CD4-positive, alpha-beta T cell treated with Interleukin-21 for 1 hour (primary cell): ENCODE measurements around the gene YWHAG.
"Not testable (repeated sequence)": the region's sequence is repeated elsewhere in the genome, so short reads cannot be mapped to it uniquely, and the experiment has no call there.

Experiments
- DNase-seq: peaks from one replicate; pipeline ENCODE4 v3.0.0-alpha.2; 2020

Gene YWHAG

DNA sequence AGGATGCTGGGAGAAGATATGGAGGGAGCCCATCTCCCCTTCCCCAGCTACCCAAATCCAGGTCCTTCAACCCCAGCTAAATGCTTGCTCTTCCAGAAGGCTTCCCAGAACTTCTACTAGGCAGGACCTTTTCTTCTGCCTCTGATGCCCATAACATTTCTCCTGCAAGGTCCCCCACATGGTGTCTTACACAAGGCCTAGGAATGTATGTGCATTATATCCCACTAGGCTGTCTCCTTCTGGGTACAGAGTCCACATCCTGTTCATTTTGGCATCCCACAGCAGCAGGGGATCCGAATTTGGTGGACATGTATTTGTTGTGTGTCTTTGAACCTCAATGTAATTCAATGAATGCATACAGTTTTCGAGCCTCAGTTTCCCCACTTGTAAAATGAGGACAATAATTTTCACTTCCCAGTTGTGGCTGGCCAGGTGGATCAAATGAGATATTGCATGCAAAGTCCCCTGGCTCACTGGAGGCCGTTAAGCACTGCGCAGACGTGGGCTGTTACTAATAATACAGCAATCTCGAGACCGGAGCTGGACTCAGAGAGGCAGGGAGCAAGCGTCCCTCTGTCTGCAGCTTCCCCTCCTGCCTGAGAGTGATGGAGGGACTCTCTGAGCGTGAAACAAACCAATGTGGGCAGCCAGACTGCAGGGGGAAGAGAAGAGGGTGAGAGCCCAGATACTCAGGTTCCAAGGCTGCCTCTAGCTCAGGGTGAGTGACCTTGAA, 18.6 kb upstream of the YWHAG start:
- no peak for DNase-seq

DNA sequence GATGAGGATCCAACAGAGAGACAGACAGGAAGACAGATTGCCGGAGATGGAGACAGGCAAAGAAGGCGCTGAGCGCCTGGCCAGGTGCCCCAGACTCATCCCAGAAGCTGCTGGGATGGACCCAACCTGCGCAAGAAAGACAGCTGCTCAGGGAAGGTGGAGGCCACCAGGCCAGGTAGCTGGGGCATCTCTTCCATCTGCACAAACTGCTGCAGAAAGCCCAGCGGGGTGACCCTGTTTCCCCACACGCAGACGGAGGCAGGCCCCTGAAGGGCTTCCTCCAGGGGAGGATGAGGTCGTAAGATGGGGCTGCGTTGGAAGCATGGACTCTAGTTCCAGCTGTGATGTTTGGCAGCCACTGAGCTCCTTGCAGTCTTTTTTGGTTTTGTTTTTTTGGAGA, 16.5 kb upstream of the YWHAG start:
- no peak for DNase-seq

DNA sequence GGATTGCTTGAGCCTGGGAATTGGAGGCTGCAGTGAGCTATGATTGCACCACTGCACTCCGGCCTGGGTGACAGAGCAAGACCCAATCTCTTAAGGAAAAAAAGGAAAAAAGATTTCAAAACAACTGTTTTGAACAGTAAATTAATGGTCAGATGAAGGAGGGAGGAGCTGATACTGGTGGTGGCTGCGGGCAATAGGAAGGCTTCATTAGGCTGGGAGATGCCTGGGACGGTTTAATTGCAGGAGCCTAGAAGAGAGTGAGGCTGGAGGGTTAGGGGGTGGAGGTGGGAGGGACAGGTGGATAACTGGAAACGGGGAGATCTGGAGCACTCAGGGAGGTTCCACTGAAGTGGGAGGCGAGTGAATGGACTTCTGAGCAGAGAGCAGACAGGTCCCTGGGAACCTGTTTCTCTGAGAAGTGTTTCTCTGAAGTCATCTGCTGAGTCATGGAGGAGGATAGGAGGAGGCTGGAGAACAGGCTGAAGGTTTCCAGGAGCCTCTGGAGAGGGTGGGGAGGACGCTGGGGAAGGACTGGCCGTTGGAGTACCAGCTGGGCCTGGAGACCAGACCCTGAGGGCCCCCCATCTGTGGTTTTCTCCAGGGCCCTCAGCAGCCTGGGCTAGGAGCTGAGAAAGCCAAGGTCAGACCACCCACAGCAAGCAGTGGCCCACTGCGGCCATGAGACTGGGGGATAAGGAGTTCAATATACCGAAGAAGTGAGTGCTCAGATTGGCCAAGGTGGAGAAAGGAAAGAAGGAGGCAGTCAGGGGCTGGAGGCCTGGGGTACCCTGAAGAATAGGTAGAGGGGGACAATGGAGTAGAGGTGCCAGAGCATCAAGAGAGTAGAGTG, 14.4 kb upstream of the YWHAG start:
- no peak for DNase-seq

DNA sequence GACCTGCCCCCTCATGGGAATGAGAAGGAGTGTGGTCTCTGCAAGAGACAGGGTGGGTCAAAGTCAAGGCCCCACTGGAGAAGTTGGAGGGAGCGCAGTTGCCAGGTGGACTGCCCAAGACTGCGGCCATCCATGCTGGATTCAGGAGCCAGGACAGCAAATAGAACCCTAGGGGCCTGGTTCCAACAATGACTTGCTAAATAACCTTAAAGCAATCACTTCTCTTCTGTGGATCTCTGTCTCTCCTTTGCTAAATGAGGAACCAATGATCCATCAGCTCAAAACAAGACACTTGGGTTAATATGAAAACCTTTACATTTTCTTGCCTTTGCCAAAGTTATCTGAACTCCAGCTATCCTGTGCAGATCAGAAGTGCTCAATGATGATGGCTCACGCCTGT, 12.6 kb upstream of the YWHAG start:
- no peak for DNase-seq

- DNase-seq, result no peak
Measured at GRCh38 chr7:76369018-76369417, 10.2 kb upstream of the YWHAG start.

DNA sequence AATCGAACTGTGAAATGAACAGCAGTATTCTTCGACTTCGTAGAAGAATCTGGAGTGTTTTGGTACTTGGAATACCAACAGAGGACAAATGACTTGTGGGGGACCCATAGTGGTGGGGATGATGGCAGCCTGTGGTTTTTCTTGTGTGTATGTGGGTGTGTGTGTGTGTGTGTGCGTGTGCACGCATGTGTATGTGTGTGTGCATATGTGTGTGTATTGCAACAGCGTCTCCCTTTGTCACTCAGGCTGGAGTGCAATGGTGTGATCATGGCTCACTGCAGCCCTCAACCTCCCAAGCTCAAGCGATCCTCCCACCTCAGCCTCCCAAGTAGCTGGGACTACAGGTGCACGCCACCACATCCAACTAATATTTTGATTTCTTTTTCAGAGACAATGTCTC, 9.4 kb upstream of the YWHAG start:
- no peak for DNase-seq

DNA sequence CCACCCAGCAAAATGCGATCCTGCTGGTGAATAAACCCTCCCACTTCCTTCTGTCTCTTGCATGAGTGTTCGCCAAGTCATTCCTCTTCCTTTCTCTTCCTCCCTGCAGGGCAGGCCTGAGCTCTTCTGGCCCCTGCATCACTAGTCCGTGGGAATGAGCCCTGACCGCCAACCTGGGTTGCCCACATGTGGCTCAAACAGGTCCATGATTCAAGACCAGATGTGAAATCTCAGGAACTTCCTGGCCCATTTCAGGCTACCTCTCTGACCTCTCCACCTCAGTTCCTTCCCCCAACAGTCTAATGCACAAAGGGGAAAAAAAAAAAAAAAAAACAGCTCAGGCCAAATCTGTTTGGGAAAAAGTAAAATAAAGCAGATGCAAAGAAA, 5.4 kb upstream of the YWHAG start:
- DNase-seq, result no peak

DNA sequence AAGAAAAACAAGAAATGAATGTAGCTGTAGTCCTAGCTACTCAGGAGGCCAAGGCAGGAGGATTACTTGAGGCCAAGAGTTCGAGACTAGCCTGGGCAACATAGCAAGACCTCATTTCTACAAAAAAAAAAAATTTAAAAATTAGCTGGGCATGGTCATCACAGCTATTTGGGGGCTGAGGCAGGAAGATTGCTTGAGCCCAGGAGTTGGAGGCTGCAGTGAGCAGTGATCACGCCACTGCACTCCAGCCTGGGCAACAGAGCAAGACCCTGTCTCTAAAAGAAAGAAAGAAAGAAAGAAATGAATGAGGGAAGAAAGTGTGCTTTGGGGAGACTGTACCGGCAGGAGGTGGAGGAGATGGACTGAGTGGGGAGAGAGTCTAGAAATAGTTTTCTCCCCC, 5.0 kb upstream of the YWHAG start:
- DNase-seq, result not testable (repeated sequence)

DNA sequence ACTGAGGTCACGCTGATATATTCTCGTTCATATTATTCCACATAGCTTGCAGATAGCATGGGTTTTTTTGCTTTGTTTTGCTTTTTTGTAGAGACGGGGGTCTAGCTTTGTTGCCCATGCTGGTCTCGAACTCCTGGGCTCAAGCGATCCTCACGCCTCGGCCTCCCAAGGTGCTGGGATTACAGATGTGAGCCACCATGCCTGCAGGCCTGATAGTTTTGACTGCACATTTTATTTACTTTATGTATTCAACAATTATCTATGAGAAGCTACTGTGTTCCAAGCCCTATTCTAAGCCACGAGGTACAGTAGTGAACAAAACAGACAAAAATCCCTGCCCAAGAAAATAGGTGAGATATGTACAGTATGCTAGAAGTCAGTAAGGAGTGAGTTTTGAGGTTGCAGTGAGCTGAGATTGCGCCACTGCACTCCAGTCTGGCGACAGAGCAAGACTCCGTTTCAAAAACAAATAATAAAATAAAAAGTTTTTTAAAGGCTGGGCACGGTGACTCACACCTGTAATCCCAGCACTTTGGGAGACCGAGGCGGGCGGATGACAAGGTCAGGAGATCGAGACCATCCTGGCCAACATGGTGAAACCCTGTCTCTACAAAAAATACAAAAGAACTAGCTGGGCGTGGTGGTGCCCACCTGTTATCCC, 1.3 kb upstream of the YWHAG start:
- no peak for DNase-seq

- peak; percentile 98 for DNase-seq
Measured at GRCh38 chr7:76359111-76359977, 553 bp upstream of the YWHAG start.

- DNase-seq, result peak; percentile 46
Measured at GRCh38 chr7:76358011-76358480, 745 bp downstream of the YWHAG start.

- DNase-seq, result no peak
Measured at GRCh38 chr7:76357475-76358010, 1.2 kb downstream of the YWHAG start.

DNA sequence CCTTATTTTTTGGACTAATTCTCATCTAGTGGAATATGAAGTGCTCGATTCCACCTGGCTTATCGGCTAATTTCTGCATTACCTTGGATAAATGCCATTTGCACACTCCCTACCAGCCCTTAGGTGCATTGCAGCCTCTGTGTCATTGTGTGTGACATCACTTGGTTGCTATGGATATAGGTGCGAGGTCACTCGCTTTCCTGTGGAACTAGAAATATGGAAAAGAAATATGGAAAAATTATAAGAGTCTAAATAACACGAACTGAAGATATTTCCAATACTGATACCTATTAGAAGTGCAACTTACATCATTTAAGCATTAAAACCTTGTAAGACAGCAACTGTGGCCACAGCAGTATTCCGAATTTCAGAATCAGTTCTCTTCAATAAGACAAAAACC, 2.0 kb downstream of the YWHAG start:
- no peak for DNase-seq

GRCh38 chr7:76356115-76356514, 2.7 kb downstream of the YWHAG start:
- no peak for DNase-seq

DNA sequence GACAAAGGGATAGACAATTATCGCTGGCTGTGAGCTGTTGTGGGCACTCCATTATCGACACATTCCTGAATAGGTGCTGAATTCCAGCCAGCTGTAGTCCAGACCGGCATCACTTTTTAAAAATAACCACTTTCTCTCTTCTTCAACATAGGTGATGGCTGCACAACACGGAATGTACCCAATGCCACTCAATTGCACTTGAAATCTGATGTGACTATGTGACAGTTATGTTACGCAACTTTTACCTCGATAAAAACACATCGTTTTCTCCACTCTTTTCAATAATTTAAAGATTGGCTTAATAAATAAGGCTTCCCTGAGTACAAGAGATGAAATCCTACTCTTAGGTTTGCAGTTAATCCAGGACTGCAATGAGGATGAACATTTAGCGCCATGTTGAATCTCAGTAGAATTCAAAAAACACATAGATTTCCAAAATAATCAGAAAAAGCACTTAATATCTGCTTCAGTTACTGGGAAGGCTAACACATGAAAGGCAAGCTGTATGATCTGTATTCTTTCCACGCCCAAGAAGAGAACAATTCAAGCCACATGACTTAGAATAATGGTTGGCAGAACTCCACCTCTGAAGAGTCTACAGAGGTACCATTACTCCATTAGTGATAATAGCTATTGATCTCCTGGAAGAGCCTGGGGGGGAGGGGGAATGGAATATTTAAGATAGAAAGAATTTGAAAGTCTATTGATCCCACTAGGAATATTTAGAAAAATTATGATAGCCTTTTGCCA, 3.6 kb downstream of the YWHAG start:
- DNase-seq, result no peak

DNA sequence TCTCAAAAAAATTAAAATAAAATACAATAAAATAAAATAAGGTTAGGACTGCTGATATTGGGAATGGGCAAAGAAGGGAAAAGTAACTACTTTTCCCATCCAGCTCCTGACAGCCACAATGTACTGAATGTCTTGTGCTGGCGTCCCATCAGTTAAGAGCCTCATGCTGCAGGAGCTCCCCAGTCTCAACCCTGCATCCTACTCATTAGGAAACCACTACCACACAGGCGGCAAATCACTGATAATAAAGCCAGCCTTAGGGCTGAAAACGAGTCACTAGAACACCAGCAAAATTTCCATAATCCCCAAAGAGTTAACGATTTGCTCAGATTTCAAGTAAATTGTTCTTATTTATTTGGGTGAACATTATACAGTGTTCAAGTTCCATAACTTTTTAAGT, 4.3 kb downstream of the YWHAG start:
- DNase-seq, result no peak

GRCh38 chr7:76353744-76354143, 5.0 kb downstream of the YWHAG start:
- DNase-seq, result no peak

DNA sequence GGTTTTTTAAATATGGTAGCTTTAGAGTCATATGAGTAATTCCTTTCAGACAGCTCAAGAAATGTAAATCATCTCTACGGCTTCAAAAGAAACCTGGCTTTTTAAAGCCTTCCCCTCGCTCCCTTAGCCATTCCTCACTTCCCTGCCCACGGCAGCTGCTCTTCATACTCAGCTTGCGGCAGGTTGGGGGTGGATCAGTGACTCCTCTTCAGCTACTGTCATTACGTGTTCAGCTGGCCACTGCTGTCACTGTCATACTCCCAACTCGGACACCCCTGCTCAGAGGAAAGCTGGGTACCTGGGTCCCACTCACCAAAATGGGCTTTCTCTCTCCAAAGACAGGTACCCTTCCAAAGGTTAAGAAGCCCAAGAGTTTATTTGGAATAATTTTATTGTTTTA, 6.6 kb downstream of the YWHAG start:
- no peak for DNase-seq

DNA sequence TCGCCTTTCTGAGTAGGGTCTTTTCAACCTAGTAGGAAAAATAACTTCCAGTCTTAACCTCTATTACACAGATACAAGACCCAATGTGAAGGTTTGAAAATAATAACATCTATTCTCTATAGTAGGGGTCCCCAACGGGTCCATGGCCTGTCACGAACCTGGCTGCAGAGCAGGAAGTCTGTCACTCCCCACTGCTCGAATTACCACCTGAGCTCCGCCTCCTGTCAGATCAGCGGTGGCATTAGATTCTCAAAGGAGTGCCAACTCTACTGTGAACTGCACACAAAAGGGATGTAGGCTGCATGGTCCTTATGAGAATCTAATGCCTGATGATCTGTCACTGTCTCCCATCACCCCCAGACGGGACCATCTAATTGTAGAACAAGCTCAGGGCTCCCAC, 7.4 kb downstream of the YWHAG start:
- no peak for DNase-seq

- DNase-seq, result no peak
Measured at GRCh38 chr7:76349313-76349885, 9.4 kb downstream of the YWHAG start.

DNA sequence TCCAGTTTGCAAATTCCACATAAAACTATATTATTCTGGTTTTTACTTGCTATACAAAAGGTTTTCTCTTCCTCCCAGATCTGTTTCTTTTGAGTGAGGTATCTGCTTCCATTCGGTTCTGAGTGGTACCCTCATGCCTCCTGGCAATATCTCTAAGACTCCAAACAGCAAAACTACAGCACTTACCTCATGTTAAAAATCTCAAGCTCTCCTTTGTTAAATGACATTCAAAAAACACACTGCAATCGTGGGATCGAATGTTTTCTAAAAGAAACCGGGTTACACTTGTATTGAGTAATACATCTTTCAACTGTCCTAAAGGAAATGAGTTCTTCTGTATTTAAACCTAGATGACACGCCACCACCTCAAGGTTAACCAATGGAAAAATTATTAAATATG, 11.1 kb downstream of the YWHAG start:
- DNase-seq, result no peak
